Measurements from ENCODE around the gene AKIRIN1. TPM values are rescaled to one million over a fixed set of nuclear protein-coding genes. Genes with fewer than 3 reads are reported as not detected.
A peak's percentile ranks its signal among the peaks of the same experiment; 100 is the strongest.
"Not testable (repeated sequence)": the region's sequence is repeated elsewhere in the genome, so short reads cannot be mapped to it uniquely, and the experiment has no call there.

The AKIRIN1 gene
- total RNA-seq, 1 experiment from 2014 or later, result 80.0 TPM

GRCh38 chr1:38962560-38962959 is 28.5 kb upstream of the AKIRIN1 start:
- Histone ChIP-seq H3K36me3 (ENCODE audit: low read depth) (no peaks in the 10 kb centered on the region), H3K27ac (peak overlapping the region; percentile 75), H3K9me3 (ENCODE audit: insufficient read depth, low read depth) (no peaks in the 10 kb centered on the region), H3K27me3 (ENCODE audit: insufficient read depth, low read depth) (no peaks in the 10 kb centered on the region), H3K9me2 (ENCODE audit: insufficient read depth) (no peaks in the 10 kb centered on the region), H2AFZ (no peak overlapping the region; the same call in 1 of the 2 replicates), H3K4me1 (replicated peaks; ENCODE audit: insufficient read depth) (peaks cover 51% of the 10 kb centered on the region), H3K4me2 (peak overlapping the region; percentile 52), H3K4me3 (no peak overlapping the region), H3F3A (ENCODE audit: insufficient read depth, low read depth) (peaks cover 50% of the 10 kb centered on the region), H4K20me1 (ENCODE audit: insufficient read depth) (no peaks in the 10 kb centered on the region), H3K79me2 (ENCODE audit: low read depth) (no peaks in the 10 kb centered on the region)
- TF ChIP-seq EZH2 (IDR thresholded peaks at IDR 0.05; ENCODE audit: low read depth), result no peak
- no peak for TF ChIP-seq CTCF (conservative IDR thresholded peaks at IDR 0.05)
- POLR2A ChIA-PET (ENCODE audit: unreplicated experiment), result interaction anchor here (0.6 kb wide), 1 partner anchor 23 kb away, joined by 8 read pairs; no protein-coding TSS in a partner anchor
- peak in 1 of 2 experiments; percentile 49 for DNase-seq
- CTCF ChIA-PET, result no interaction called here
- BruUV-seq (replicated peaks), result no TSS peak
- intact Hi-C loops (cut with micrococcal nuclease; ENCODE audit: unreplicated experiment), result no loop called here

GRCh38 chr1:38964140-38964548 is 26.9 kb upstream of the AKIRIN1 start:
- no peak overlapping the region for H2AFZ ChIP-seq
- H3K36me3 ChIP-seq (ENCODE audit: low read depth), result no peaks in the 10 kb centered on the region
- CTCF ChIA-PET, result interaction anchor here (0.5 to 0.8 kb wide), 6 partner anchors 19 to 167 kb away, joined by 3 to 10 read pairs (median 5); no protein-coding TSS in a partner anchor
- peaks cover 41% of the 10 kb centered on the region for H3F3A ChIP-seq (ENCODE audit: insufficient read depth, low read depth)
- peaks cover 42% of the 10 kb centered on the region for H3K4me1 ChIP-seq (replicated peaks; ENCODE audit: insufficient read depth)
- no TSS peak for BruUV-seq (replicated peaks)
- H3K27me3 ChIP-seq (ENCODE audit: insufficient read depth, low read depth), result no peaks in the 10 kb centered on the region
- intact Hi-C loops (cut with micrococcal nuclease; ENCODE audit: unreplicated experiment), result no loop called here
- POLR2A ChIA-PET (ENCODE audit: unreplicated experiment), result no interaction called here
- DNase-seq, result no peak
- no peak overlapping the region for H3K4me3 ChIP-seq
- no peaks in the 10 kb centered on the region for H3K9me2 ChIP-seq (ENCODE audit: insufficient read depth)
- H4K20me1 ChIP-seq (ENCODE audit: insufficient read depth), result no peaks in the 10 kb centered on the region
- no peaks in the 10 kb centered on the region for H3K9me3 ChIP-seq (ENCODE audit: insufficient read depth, low read depth)
- H3K4me2 ChIP-seq, result no peak overlapping the region
- H3K79me2 ChIP-seq (ENCODE audit: low read depth), result no peaks in the 10 kb centered on the region
- H3K27ac ChIP-seq, result no peak overlapping the region
- TF ChIP-seq CTCF (conservative IDR thresholded peaks at IDR 0.05) (no peak), EZH2 (IDR thresholded peaks at IDR 0.05; ENCODE audit: low read depth) (no peak)

- DNase-seq; H3K36me3 ChIP-seq (ENCODE audit: low read depth); H2AFZ ChIP-seq; POLR2A ChIA-PET (ENCODE audit: unreplicated experiment); H3K27me3 ChIP-seq (ENCODE audit: insufficient read depth, low read depth); CTCF ChIA-PET; H3K79me2 ChIP-seq (ENCODE audit: low read depth); H4K20me1 ChIP-seq (ENCODE audit: insufficient read depth); H3K27ac ChIP-seq; BruUV-seq (replicated peaks); H3K4me3 ChIP-seq; intact Hi-C loops (cut with micrococcal nuclease; ENCODE audit: unreplicated experiment); H3K9me2 ChIP-seq (ENCODE audit: insufficient read depth); H3K9me3 ChIP-seq (ENCODE audit: insufficient read depth, low read depth): not testable (repeated sequence)
- Histone ChIP-seq H3K4me1 (replicated peaks; ENCODE audit: insufficient read depth) (peaks cover 15% of the 10 kb centered on the region), H3F3A (ENCODE audit: insufficient read depth, low read depth) (peaks cover 20% of the 10 kb centered on the region), H3K4me2 (peak overlapping the region; percentile 11)
Observed at GRCh38 chr1:38973145-38973544, 17.9 kb upstream of the AKIRIN1 start.

Data from PC-9 (cell line).